HAP-1 (cell line): ENCODE results near the gene CACNA2D2.
A peak's percentile ranks its signal among the peaks of the same experiment; 100 is the strongest.

Experiments
- DNase-seq, 2 experiments: peaks; one replicate each; pipeline ENCODE4 v3.0.0-alpha.2; 2016 to 2020; ENCODE audit warnings: low spot score in 2 of 2
- H3K27me3 ChIP-seq: fragments of 250-450 bp; sonication (Bioruptor Pico); 2 replicates; pipeline ENCODE4 v1.5.1; 2020; ENCODE audit warnings: low read depth, mild to moderate bottlenecking, moderate library complexity
- H3K36me3 ChIP-seq: fragments of 250-450 bp; sonication (Bioruptor Pico); replicated peaks from 2 replicates; pipeline ENCODE4 v1.5.1; 2020; ENCODE audit warnings: mild to moderate bottlenecking
- H3K4me1 ChIP-seq: fragments of 250-450 bp; sonication (Bioruptor Pico); 2 replicates; pipeline ENCODE4 v1.5.1; 2020; ENCODE audit warnings: mild to moderate bottlenecking
- H3K4me3 ChIP-seq: fragments of 250-450 bp; sonication (Bioruptor Pico); 2 replicates; pipeline ENCODE4 v1.5.1; 2020; ENCODE audit warnings: mild to moderate bottlenecking, moderate library complexity
- H3K9me3 ChIP-seq: fragments of 250-450 bp; sonication (Bioruptor Pico); 2 replicates; pipeline ENCODE4 v1.5.1; 2020; ENCODE audit warnings: mild to moderate bottlenecking, moderate library complexity
- in situ Hi-C: fragments of 300-500 bp; cut with MboI; formaldehyde crosslinking; loops from 3 replicates; pipeline ENCODE4 v1.14.3; 2020; ENCODE audit warnings: low sequenced_read_pairs, inconsistent platforms, mixed read lengths

The CACNA2D2 gene

GRCh38 chr3:50503504-50504342, at the start of gene CACNA2D2:
CACNA2D2 (minus strand) TSS chr3:50503634; CDS start chr3:50503423, 211 bp downstream.
- in situ Hi-C loops, result no loop called here
- no peaks in the 10 kb centered on the region for H3K9me3 ChIP-seq
- DNase-seq, result peak; percentile 78 to 86
- peaks cover 3% of the 10 kb centered on the region for H3K4me1 ChIP-seq
- no peaks in the 10 kb centered on the region for H3K27me3 ChIP-seq
- peak within 1 kb of the TSS; percentile 57 for H3K4me3 ChIP-seq
- H3K36me3 ChIP-seq, result no peaks in the 10 kb centered on the region

- peaks cover 3% of the 10 kb centered on the region; the same call in 1 of the 2 replicates for H3K4me1 ChIP-seq
- in situ Hi-C loops, result no loop called here
- H3K27me3 ChIP-seq, result peaks cover 11% of the 10 kb centered on the region
- no peaks in the 10 kb centered on the region for H3K36me3 ChIP-seq
- no peak overlapping the region for H3K4me3 ChIP-seq
- no peaks in the 10 kb centered on the region for H3K9me3 ChIP-seq
- no peak for DNase-seq
These were observed 49.2 kb upstream of the CACNA2D2 start for GRCh38 chr3:50552598-50552997.

- no peak for DNase-seq
- no peaks in the 10 kb centered on the region for H3K36me3 ChIP-seq
- in situ Hi-C loops, result no loop called here
These were observed 48.4 kb upstream of the CACNA2D2 start for GRCh38 chr3:50551681-50552435.

GRCh38 chr3:50551054-50551659, 47.7 kb upstream of the CACNA2D2 start:
- Histone ChIP-seq H3K4me1 (peaks cover 3% of the 10 kb centered on the region; the same call in 1 of the 2 replicates), H3K27me3 (0 out of 2 replicates have a peak, but pooled peaks cover 1% of the 10 kb centered on the region), H3K9me3 (no peaks in the 10 kb centered on the region), H3K36me3 (no peaks in the 10 kb centered on the region), H3K4me3 (no peak overlapping the region)
- in situ Hi-C loops, result no loop called here
- no peak for DNase-seq

More at GRCh38 chr3:50551681-50552435, 48.4 kb upstream of the CACNA2D2 start:
- Histone ChIP-seq H3K4me1 (peaks cover 3% of the 10 kb centered on the region; the same call in 1 of the 2 replicates), H3K4me3 (no peak overlapping the region), H3K27me3 (peaks cover 4% of the 10 kb centered on the region; the same call in 1 of the 2 replicates), H3K9me3 (no peaks in the 10 kb centered on the region)

- Histone ChIP-seq H3K4me1 (peaks cover 3% of the 10 kb centered on the region; the same call in 1 of the 2 replicates), H3K9me3 (no peaks in the 10 kb centered on the region), H3K4me3 (no peak overlapping the region), H3K36me3 (no peaks in the 10 kb centered on the region), H3K27me3 (no peaks in the 10 kb centered on the region)
- in situ Hi-C loops, result no loop called here
- DNase-seq, result peak; percentile 61 to 89
These were observed 46.8 kb upstream of the CACNA2D2 start for GRCh38 chr3:50550079-50550736.

GRCh38 chr3:50549226-50549625, 45.8 kb upstream of the CACNA2D2 start:
- H3K36me3 ChIP-seq, result no peaks in the 10 kb centered on the region
- DNase-seq, result no peak
- H3K4me1 ChIP-seq, result peaks cover 3% of the 10 kb centered on the region; the same call in 1 of the 2 replicates
- H3K4me3 ChIP-seq, result no peak overlapping the region
- no peaks in the 10 kb centered on the region for H3K9me3 ChIP-seq
- in situ Hi-C loops, result loop anchor here (5.0 kb wide), 2 partner anchors 112 to 202 kb away; partner anchors contain the start of gene ZMYND10
- no peaks in the 10 kb centered on the region for H3K27me3 ChIP-seq

GRCh38 chr3:50545781-50546180, 42.3 kb upstream of the CACNA2D2 start:
- in situ Hi-C loops, result loop anchor here (5.0 kb wide), 2 partner anchors 108 to 198 kb away; partner anchors contain the start of gene ZMYND10
- no peak for DNase-seq
- Histone ChIP-seq H3K4me3 (no peak overlapping the region), H3K4me1 (peaks cover 3% of the 10 kb centered on the region; the same call in 1 of the 2 replicates), H3K9me3 (no peaks in the 10 kb centered on the region), H3K36me3 (no peaks in the 10 kb centered on the region), H3K27me3 (no peaks in the 10 kb centered on the region)

- Histone ChIP-seq H3K27me3 (no peaks in the 10 kb centered on the region), H3K36me3 (no peaks in the 10 kb centered on the region), H3K4me3 (no peak overlapping the region), H3K4me1 (no peaks in the 10 kb centered on the region; the same call in 1 of the 2 replicates), H3K9me3 (no peaks in the 10 kb centered on the region)
- in situ Hi-C loops, result no loop called here
- peak; percentile 76 to 89 for DNase-seq
These were observed 39.0 kb upstream of the CACNA2D2 start for GRCh38 chr3:50542177-50543034.

GRCh38 chr3:50539356-50540286, 36.2 kb upstream of the CACNA2D2 start:
- no peak for DNase-seq
- H3K4me3 ChIP-seq, result no peak overlapping the region
- in situ Hi-C loops, result no loop called here
- H3K36me3 ChIP-seq, result no peaks in the 10 kb centered on the region
- no peaks in the 10 kb centered on the region for H3K27me3 ChIP-seq
- H3K9me3 ChIP-seq, result no peaks in the 10 kb centered on the region
- H3K4me1 ChIP-seq, result no peaks in the 10 kb centered on the region; the same call in 1 of the 2 replicates

GRCh38 chr3:50537421-50538129, 34.1 kb upstream of the CACNA2D2 start:
- H3K27me3 ChIP-seq, result no peaks in the 10 kb centered on the region
- H3K36me3 ChIP-seq, result no peaks in the 10 kb centered on the region
- H3K4me3 ChIP-seq, result no peak overlapping the region
- H3K9me3 ChIP-seq, result no peaks in the 10 kb centered on the region
- in situ Hi-C loops, result no loop called here
- no peak for DNase-seq
- H3K4me1 ChIP-seq, result no peaks in the 10 kb centered on the region; the same call in 1 of the 2 replicates

- Histone ChIP-seq H3K27me3 (no peaks in the 10 kb centered on the region), H3K36me3 (no peaks in the 10 kb centered on the region), H3K4me3 (no peak overlapping the region), H3K4me1 (no peaks in the 10 kb centered on the region; the same call in 1 of the 2 replicates), H3K9me3 (no peaks in the 10 kb centered on the region)
- in situ Hi-C loops, result no loop called here
- DNase-seq, result no peak
These were observed 33.2 kb upstream of the CACNA2D2 start for GRCh38 chr3:50536471-50537180.
